ENCODE measurements around the gene USP37. TPM values are rescaled to one million over a fixed set of nuclear protein-coding genes. Genes with fewer than 3 reads are reported as not detected.

USP37 gene
- total RNA-seq, 3 donors from 2014 or later = 6.9 to 24.6 (median 14.4) TPM

- no peaks in the 10 kb centered on the region for H3K4me1 ChIP-seq
- DNase-seq (ENCODE audit: low spot score in 2 of 2) = no peak
- no peaks in the 10 kb centered on the region for H3K36me3 ChIP-seq
- no peak overlapping the region for H3K27ac ChIP-seq
- H3K4me3 ChIP-seq = no peak overlapping the region
- TF ChIP-seq CTCF (IDR thresholded peaks at IDR 0.05) (no peak), POLR2A (IDR thresholded peaks at IDR 0.05) (no peak), POLR2AphosphoS5 (IDR thresholded peaks at IDR 0.05) (no peak)
- H3K27me3 ChIP-seq = no peaks in the 10 kb centered on the region
- H3K9me3 ChIP-seq = no peaks in the 10 kb centered on the region
- intact Hi-C loops (cut with DNase I; ENCODE audit: low total_unique reads) = no loop called here
Measured at GRCh38 chr2:218452079-218452478, 116.1 kb downstream of the USP37 start.

GRCh38 chr2:218448934-218449333, 119.2 kb downstream of the USP37 start:
- H3K9me3 ChIP-seq = no peaks in the 10 kb centered on the region
- no peaks in the 10 kb centered on the region for H3K27me3 ChIP-seq
- DNase-seq (ENCODE audit: low spot score in 2 of 2) = no peak
- H3K27ac ChIP-seq = no peak overlapping the region
- no peaks in the 10 kb centered on the region for H3K4me1 ChIP-seq
- intact Hi-C loops (cut with DNase I; ENCODE audit: low total_unique reads) = no loop called here
- no peak for TF ChIP-seq CTCF (IDR thresholded peaks at IDR 0.05)
- TF ChIP-seq POLR2AphosphoS5 (IDR thresholded peaks at IDR 0.05) = no peak
- TF ChIP-seq POLR2A (IDR thresholded peaks at IDR 0.05) = no peak
- no peaks in the 10 kb centered on the region for H3K36me3 ChIP-seq
- H3K4me3 ChIP-seq = no peak overlapping the region

GRCh38 chr2:218447072-218447471, 121.1 kb downstream of the USP37 start:
- H3K36me3 ChIP-seq = no peaks in the 10 kb centered on the region
- no peak for TF ChIP-seq POLR2A (IDR thresholded peaks at IDR 0.05)
- TF ChIP-seq POLR2AphosphoS5 (IDR thresholded peaks at IDR 0.05) = no peak
- no peak for TF ChIP-seq CTCF (IDR thresholded peaks at IDR 0.05)
- H3K27ac ChIP-seq = no peak overlapping the region
- no peaks in the 10 kb centered on the region for H3K9me3 ChIP-seq
- no peaks in the 10 kb centered on the region for H3K27me3 ChIP-seq
- DNase-seq (ENCODE audit: low spot score in 2 of 2) = no peak
- intact Hi-C loops (cut with DNase I; ENCODE audit: low total_unique reads) = no loop called here
- no peak overlapping the region for H3K4me3 ChIP-seq
- no peaks in the 10 kb centered on the region for H3K4me1 ChIP-seq

- intact Hi-C loops (cut with DNase I; ENCODE audit: low total_unique reads) = no loop called here
- Histone ChIP-seq H3K4me1 (no peaks in the 10 kb centered on the region), H3K27ac (no peak overlapping the region), H3K36me3 (no peaks in the 10 kb centered on the region), H3K9me3 (no peaks in the 10 kb centered on the region), H3K27me3 (no peaks in the 10 kb centered on the region), H3K4me3 (no peak overlapping the region)
- DNase-seq (ENCODE audit: low spot score in 2 of 2) = no peak
- TF ChIP-seq CTCF (IDR thresholded peaks at IDR 0.05) (no peak), POLR2A (IDR thresholded peaks at IDR 0.05) (no peak), POLR2AphosphoS5 (IDR thresholded peaks at IDR 0.05) (no peak)
Measured at GRCh38 chr2:218446547-218446946, 121.6 kb downstream of the USP37 start.

- intact Hi-C loops (cut with DNase I; ENCODE audit: low total_unique reads) = no loop called here
- Histone ChIP-seq H3K9me3 (no peaks in the 10 kb centered on the region), H3K4me3 (no peak overlapping the region), H3K36me3 (no peaks in the 10 kb centered on the region), H3K27me3 (no peaks in the 10 kb centered on the region), H3K4me1 (no peaks in the 10 kb centered on the region), H3K27ac (no peak overlapping the region)
- no peak for TF ChIP-seq POLR2AphosphoS5 (IDR thresholded peaks at IDR 0.05)
- TF ChIP-seq POLR2A (IDR thresholded peaks at IDR 0.05) = no peak
- no peak for TF ChIP-seq CTCF (IDR thresholded peaks at IDR 0.05)
- DNase-seq (ENCODE audit: low spot score in 2 of 2) = no peak
Measured at GRCh38 chr2:218445602-218446001, 122.5 kb downstream of the USP37 start.

Data from breast epithelium (tissue), 4 donors.